ENCODE results near the gene NRP1.

GRCh38 chr10:33228426-33228825 lies 106.0 kb downstream of the NRP1 start:
- no peak for TF ChIP-seq CTCF (IDR thresholded peaks at IDR 0.05)
- TF ChIP-seq FOXK1 (CRISPR knock-in tag; IDR thresholded peaks at IDR 0.05): no peak
- no peak for TF ChIP-seq MXD4 (CRISPR knock-in tag; IDR thresholded peaks at IDR 0.05; ENCODE audit: borderline replicate concordance)
- no peak for TF ChIP-seq ZNF263 (CRISPR knock-in tag; IDR thresholded peaks at IDR 0.05; ENCODE audit: low read depth)
- no peak for TF ChIP-seq ATF1 (CRISPR knock-in tag; IDR thresholded peaks at IDR 0.05)
- no peak for TF ChIP-seq CBFB (CRISPR knock-in tag; IDR thresholded peaks at IDR 0.05; ENCODE audit: low read depth)
- TF ChIP-seq NR2C2 (CRISPR knock-in tag; IDR thresholded peaks at IDR 0.05): no peak
- TF ChIP-seq MAX (CRISPR knock-in tag; IDR thresholded peaks at IDR 0.05): no peak
- no peak for TF ChIP-seq TEAD4 (CRISPR knock-in tag; IDR thresholded peaks at IDR 0.05)

Data from WTC11 (cell line).